ENCODE results near the gene STIM2. TPM values are rescaled to one million over a fixed set of nuclear protein-coding genes. Genes with fewer than 3 reads are reported as not detected.

Gene STIM2
- total RNA-seq, 2 experiments from 2014 or later, result 40.5 to 43.1 TPM

- H3K9me3 Mint-ChIP-seq, result peaks cover 1% of the 10 kb centered on the region
- H3K4me3 Mint-ChIP-seq, result no peak overlapping the region
- H3K27ac Mint-ChIP-seq, result no peak overlapping the region
- H3K4me1 Mint-ChIP-seq (ENCODE audit: low read depth), result peaks cover 47% of the 10 kb centered on the region
- CTCF ChIA-PET, result no interaction called here
- DNase-seq, result no peak
- intact Hi-C loops (cut with micrococcal nuclease), result no loop called here
- H3K27me3 Mint-ChIP-seq (ENCODE audit: low read depth), result no peaks in the 10 kb centered on the region
- peaks cover 18% of the 10 kb centered on the region for H3K36me3 Mint-ChIP-seq (ENCODE audit: low read depth)
Observed at GRCh38 chr4:26943391-26943790, 82.8 kb downstream of the STIM2 start.

- Mint-ChIP-seq H3K36me3 (ENCODE audit: low read depth) (peaks cover 24% of the 10 kb centered on the region), H3K4me1 (ENCODE audit: low read depth) (peaks cover 28% of the 10 kb centered on the region), H3K4me3 (no peak overlapping the region)
Observed at GRCh38 chr4:26945794-26946193, 85.2 kb downstream of the STIM2 start.

GRCh38 chr4:26947318-26947717 lies 86.7 kb downstream of the STIM2 start:
- Mint-ChIP-seq H3K4me1 (ENCODE audit: low read depth) (peaks cover 23% of the 10 kb centered on the region), H3K27ac (no peak overlapping the region), H3K27me3 (ENCODE audit: low read depth) (no peaks in the 10 kb centered on the region), H3K9me3 (peaks cover 6% of the 10 kb centered on the region), H3K36me3 (ENCODE audit: low read depth) (peaks cover 28% of the 10 kb centered on the region), H3K4me3 (no peak overlapping the region)
- CTCF ChIA-PET, result interaction anchor here (0.8 kb wide), 1 partner anchor 44 kb away, joined by 3 read pairs; no protein-coding TSS in a partner anchor
- DNase-seq, result no peak
- intact Hi-C loops (cut with micrococcal nuclease), result no loop called here

More at GRCh38 chr4:26945794-26946193, 85.2 kb downstream of the STIM2 start:
- intact Hi-C loops (cut with micrococcal nuclease), result no loop called here
- Mint-ChIP-seq H3K9me3 (peaks cover 6% of the 10 kb centered on the region), H3K27ac (no peak overlapping the region), H3K27me3 (ENCODE audit: low read depth) (no peaks in the 10 kb centered on the region)
- CTCF ChIA-PET, result no interaction called here
- no peak for DNase-seq

- H3K4me3 Mint-ChIP-seq, result no peak overlapping the region
- no peak for DNase-seq
- no peaks in the 10 kb centered on the region for H3K27me3 Mint-ChIP-seq (ENCODE audit: low read depth)
- H3K36me3 Mint-ChIP-seq (ENCODE audit: low read depth), result peaks cover 19% of the 10 kb centered on the region
- intact Hi-C loops (cut with micrococcal nuclease), result no loop called here
- CTCF ChIA-PET, result interaction anchor here (0.6 kb wide), 1 partner anchor 40 kb away, joined by 3 read pairs; no protein-coding TSS in a partner anchor
- no peak overlapping the region for H3K27ac Mint-ChIP-seq
- peaks cover 26% of the 10 kb centered on the region for H3K4me1 Mint-ChIP-seq (ENCODE audit: low read depth)
- H3K9me3 Mint-ChIP-seq, result peaks cover 6% of the 10 kb centered on the region
Observed at GRCh38 chr4:26950446-26950845, 89.8 kb downstream of the STIM2 start.

- intact Hi-C loops (cut with micrococcal nuclease), result no loop called here
- no peak for DNase-seq
- Mint-ChIP-seq H3K9me3 (peaks cover 6% of the 10 kb centered on the region), H3K27ac (no peak overlapping the region), H3K36me3 (ENCODE audit: low read depth) (peaks cover 13% of the 10 kb centered on the region), H3K4me3 (no peak overlapping the region), H3K27me3 (ENCODE audit: low read depth) (no peaks in the 10 kb centered on the region), H3K4me1 (ENCODE audit: low read depth) (peaks cover 24% of the 10 kb centered on the region)
- CTCF ChIA-PET, result no interaction called here
Observed at GRCh38 chr4:26952891-26953290, 92.2 kb downstream of the STIM2 start.

- Mint-ChIP-seq H3K27me3 (ENCODE audit: low read depth) (no peaks in the 10 kb centered on the region), H3K27ac (no peak overlapping the region), H3K9me3 (peaks cover 4% of the 10 kb centered on the region), H3K4me3 (no peak overlapping the region), H3K4me1 (ENCODE audit: low read depth) (peaks cover 26% of the 10 kb centered on the region), H3K36me3 (ENCODE audit: low read depth) (peaks cover 13% of the 10 kb centered on the region)
- CTCF ChIA-PET, result no interaction called here
- DNase-seq, result no peak
- intact Hi-C loops (cut with micrococcal nuclease), result no loop called here
Observed at GRCh38 chr4:26953366-26953765, 92.7 kb downstream of the STIM2 start.

GRCh38 chr4:26953770-26954423 lies 93.3 kb downstream of the STIM2 start:
- H3K36me3 Mint-ChIP-seq (ENCODE audit: low read depth), result peaks cover 18% of the 10 kb centered on the region
- no peak for DNase-seq
- H3K4me3 Mint-ChIP-seq, result no peak overlapping the region
- H3K27me3 Mint-ChIP-seq (ENCODE audit: low read depth), result no peaks in the 10 kb centered on the region
- peaks cover 5% of the 10 kb centered on the region for H3K9me3 Mint-ChIP-seq
- intact Hi-C loops (cut with micrococcal nuclease), result no loop called here
- H3K4me1 Mint-ChIP-seq (ENCODE audit: low read depth), result peaks cover 31% of the 10 kb centered on the region
- no peak overlapping the region for H3K27ac Mint-ChIP-seq
- CTCF ChIA-PET, result no interaction called here

- intact Hi-C loops (cut with micrococcal nuclease), result loop anchor here (5.0 kb wide), 1 partner anchor 37 kb away; no protein-coding TSS in a partner anchor
- Mint-ChIP-seq H3K4me3 (no peak overlapping the region), H3K4me1 (ENCODE audit: low read depth) (peaks cover 44% of the 10 kb centered on the region), H3K9me3 (peaks cover 4% of the 10 kb centered on the region), H3K27ac (no peak overlapping the region), H3K36me3 (ENCODE audit: low read depth) (peaks cover 19% of the 10 kb centered on the region), H3K27me3 (ENCODE audit: low read depth) (no peaks in the 10 kb centered on the region)
- no peak for DNase-seq
- CTCF ChIA-PET, result no interaction called here
Observed at GRCh38 chr4:26955241-26955640, 94.6 kb downstream of the STIM2 start.

GRCh38 chr4:26958925-26959653 lies 98.4 kb downstream of the STIM2 start:
- DNase-seq, result peak; percentile 31
- peak overlapping the region; percentile 4 for H3K4me3 Mint-ChIP-seq
- H3K27me3 Mint-ChIP-seq (ENCODE audit: low read depth), result no peaks in the 10 kb centered on the region
- H3K4me1 Mint-ChIP-seq (ENCODE audit: low read depth), result peaks cover 39% of the 10 kb centered on the region
- intact Hi-C loops (cut with micrococcal nuclease), result loop anchor here (1.0 to 5.0 kb wide), 8 partner anchors 33 to 99 kb away; partner anchors contain the start of gene STIM2
- CTCF ChIA-PET, result no interaction called here
- peak overlapping the region; percentile 82 for H3K27ac Mint-ChIP-seq
- H3K9me3 Mint-ChIP-seq, result peaks cover 4% of the 10 kb centered on the region
- peaks cover 21% of the 10 kb centered on the region for H3K36me3 Mint-ChIP-seq (ENCODE audit: low read depth)

- intact Hi-C loops (cut with micrococcal nuclease), result loop anchor here (1.0 to 5.0 kb wide), 8 partner anchors 33 to 99 kb away; partner anchors contain the start of gene STIM2
- Mint-ChIP-seq H3K36me3 (ENCODE audit: low read depth) (peaks cover 21% of the 10 kb centered on the region), H3K4me1 (ENCODE audit: low read depth) (peaks cover 45% of the 10 kb centered on the region), H3K27ac (peak overlapping the region; percentile 82), H3K9me3 (peaks cover 4% of the 10 kb centered on the region), H3K27me3 (ENCODE audit: low read depth) (no peaks in the 10 kb centered on the region), H3K4me3 (no peak overlapping the region)
- CTCF ChIA-PET, result no interaction called here
- no peak for DNase-seq
Observed at GRCh38 chr4:26959654-26960047, 99.0 kb downstream of the STIM2 start.

GRCh38 chr4:26962720-26963119 lies 102.1 kb downstream of the STIM2 start:
- Mint-ChIP-seq H3K27me3 (ENCODE audit: low read depth) (no peaks in the 10 kb centered on the region), H3K4me1 (ENCODE audit: low read depth) (peaks cover 54% of the 10 kb centered on the region), H3K27ac (no peak overlapping the region), H3K9me3 (peaks cover 4% of the 10 kb centered on the region), H3K36me3 (ENCODE audit: low read depth) (peaks cover 31% of the 10 kb centered on the region), H3K4me3 (no peak overlapping the region)
- intact Hi-C loops (cut with micrococcal nuclease), result no loop called here
- DNase-seq, result no peak
- CTCF ChIA-PET, result no interaction called here

GRCh38 chr4:26964512-26964911 lies 103.9 kb downstream of the STIM2 start:
- H3K27me3 Mint-ChIP-seq (ENCODE audit: low read depth), result no peaks in the 10 kb centered on the region
- peaks cover 24% of the 10 kb centered on the region for H3K36me3 Mint-ChIP-seq (ENCODE audit: low read depth)
- H3K4me1 Mint-ChIP-seq (ENCODE audit: low read depth), result peaks cover 46% of the 10 kb centered on the region
- no peak for DNase-seq
- H3K9me3 Mint-ChIP-seq, result no peaks in the 10 kb centered on the region
- H3K27ac Mint-ChIP-seq, result no peak overlapping the region
- intact Hi-C loops (cut with micrococcal nuclease), result loop anchor here (2.0 kb wide), 1 partner anchor 16 kb away; no protein-coding TSS in a partner anchor
- H3K4me3 Mint-ChIP-seq, result no peak overlapping the region
- CTCF ChIA-PET, result interaction anchor here (0.8 kb wide), 1 partner anchor 20 kb away, joined by 3 read pairs; no protein-coding TSS in a partner anchor

Measured in activated naive CD4-positive, alpha-beta T cell treated with anti-CD3 and anti-CD28 coated beads for 36 hours (primary cell).